Measurements from ENCODE around the gene NAE1. TPM values are rescaled to one million over a fixed set of nuclear protein-coding genes. Genes with fewer than 3 reads are reported as not detected.

NAE1 gene
- total RNA-seq, 1 experiment from 2014 or later: 123 TPM

GRCh38 chr16:66832661-66833305 is 2.0 kb upstream of the NAE1 start (continued):
- TF ChIP-seq REST (IDR thresholded peaks at IDR 0.05; ENCODE audit: low read depth): no peak
- TF ChIP-seq, protein P1, sequence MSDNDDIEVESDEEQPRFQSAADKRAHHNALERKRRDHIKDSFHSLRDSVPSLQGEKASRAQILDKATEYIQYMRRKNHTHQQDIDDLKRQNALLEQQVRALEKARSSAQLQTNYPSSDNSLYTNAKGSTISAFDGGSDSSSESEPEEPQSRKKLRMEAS (IDR thresholded peaks at IDR 0.05): no peak
- no peak for TF ChIP-seq ZNF274 (IDR thresholded peaks at IDR 0.05; ENCODE audit: low read depth, low read length)
- no peak for TF ChIP-seq RAD21 (IDR thresholded peaks at IDR 0.05; ENCODE audit: low read depth)
- TF ChIP-seq SRF (IDR thresholded peaks at IDR 0.05; ENCODE audit: low read depth): no peak

DNA sequence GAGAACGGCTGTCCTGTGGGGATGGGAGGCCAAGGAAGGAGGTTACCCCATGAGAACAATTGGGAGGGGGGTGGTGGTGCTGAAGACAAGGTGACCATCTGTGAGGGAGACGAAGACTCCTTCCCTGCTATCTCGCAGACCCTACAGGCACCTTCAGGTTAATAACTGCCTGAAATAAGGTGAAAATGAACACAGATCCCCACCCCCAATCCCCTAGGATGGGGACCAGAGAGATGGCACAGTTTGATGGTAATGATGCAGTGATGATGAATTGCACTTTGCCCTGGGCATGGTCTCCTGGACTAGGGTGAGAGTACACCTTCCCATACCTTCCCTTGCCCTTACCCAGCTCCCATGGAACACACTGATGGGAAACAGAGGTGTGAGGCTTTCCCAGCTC is 1.4 kb upstream of the NAE1 start:
- no TSS peak for BruUV-seq (replicated peaks)
- H2AFZ ChIP-seq (ENCODE audit: low read depth, low read length, poor library complexity, severe bottlenecking): no peak overlapping the region

More for the DNA sequence above, 1.4 kb upstream of the NAE1 start:
- peaks cover 7 to 13% of the 10 kb centered on the region in 2 experiments for H3K4me1 ChIP-seq (ENCODE audit: control insufficient read depth in 1 of 2, insufficient read depth in 2 of 2, low read length in 2 of 2)
- DNase-seq (ENCODE audit: low read depth, low spot score): no peak
- H3K27ac ChIP-seq (ENCODE audit: low read depth, low read length): no peak overlapping the region
- intact Hi-C loops (cut with micrococcal nuclease): no loop called here
- ChIA-PET POLR2A (no interaction called here), RAD21 (ENCODE audit: low non-redundant PET in 1 of 2, low total read pairs in 2 of 2, uncharacterized antibody in 2 of 2, unreplicated experiment in 2 of 2) (interaction anchor here in 1 of 2 experiments (0.6 to 1.8 kb wide), 2 partner anchors 36 to 41 kb away, joined by 4 to 6 read pairs; no protein-coding TSS in a partner anchor), CTCF (interaction anchor here (1.8 kb wide), 1 partner anchor 91 kb away, joined by 8 read pairs; no protein-coding TSS in a partner anchor)
- H4K20me1 ChIP-seq (ENCODE audit: insufficient read depth): no peaks in the 10 kb centered on the region
- no peaks in the 10 kb centered on the region for H3K27me3 ChIP-seq (ENCODE audit: insufficient read depth, low read length)
- no peak overlapping the region for H3K4me2 ChIP-seq (ENCODE audit: low read length)
- H3K9me2 ChIP-seq (ENCODE audit: insufficient read depth): no peaks in the 10 kb centered on the region
- H3K9ac ChIP-seq (ENCODE audit: low read length): no peak overlapping the region
- no peak overlapping the region for H3K4me3 ChIP-seq (replicated peaks in 1 of 2; ENCODE audit: low read depth in 1 of 2, low read length in 2 of 2)
- TF ChIP-seq EZH2phosphoT487 (IDR thresholded peaks at IDR 0.05; ENCODE audit: borderline replicate concordance) (no peak), CBX3 (IDR thresholded peaks at IDR 0.05; ENCODE audit: low read depth) (no peak), CTCF (IDR thresholded peaks at IDR 0.05 in 2 of 3, conservative IDR thresholded peaks at IDR 0.05 in 1 of 3; ENCODE audit: borderline replicate concordance in 1 of 3, insufficient read depth in 1 of 3, low read depth in 2 of 3, low read length in 2 of 3) (no peak), POLR2AphosphoS5 (IDR thresholded peaks at IDR 0.05; ENCODE audit: low read depth, low read length) (no peak), YY1 (IDR thresholded peaks at IDR 0.05; ENCODE audit: extremely low read depth, insufficient replicate concordance, low read depth, low read length) (no peak), CEBPB (IDR thresholded peaks at IDR 0.05; ENCODE audit: low read depth) (no peak), SIN3A (IDR thresholded peaks at IDR 0.05; ENCODE audit: low read depth) (no peak)
- TF ChIP-seq, protein P1 (IDR thresholded peaks at IDR 0.05): no peak
- peaks cover 35% of the 10 kb centered on the region for H3K79me2 ChIP-seq (ENCODE audit: insufficient read depth, low read length)
- H3K9me3 ChIP-seq (ENCODE audit: control insufficient read depth in 1 of 2, insufficient read depth in 1 of 2, low read depth in 1 of 2, low read length in 2 of 2): no peaks in the 10 kb centered on the region
- ATAC-seq: no peak
- peaks cover 5 to 6% of the 10 kb centered on the region in 2 experiments; a peak in 1 of 4 replicates for H3K36me3 ChIP-seq (ENCODE audit: control insufficient read depth in 1 of 2, insufficient read depth in 2 of 2, low read length in 2 of 2)
